NCI-H2081 (cell line): ENCODE results near the gene SEC22B.
"Not testable (repeated sequence)": the region's sequence is repeated elsewhere in the genome, so short reads cannot be mapped to it uniquely, and the experiment has no call there.

Experiments used
- DNase-seq, 2 experiments: peaks; one replicate each; lab custom pipeline; 2025; lab: John Stamatoyannopoulos, UW

The SEC22B gene

GRCh38 chr1:120176092-120176855 is at the start of gene SEC22B:
TSS of gene SEC22B (minus strand) at chr1:120176520. CDS start at chr1:120176381, 139 bp downstream.
- DNase-seq: peak; percentile 84 to 92

DNA sequence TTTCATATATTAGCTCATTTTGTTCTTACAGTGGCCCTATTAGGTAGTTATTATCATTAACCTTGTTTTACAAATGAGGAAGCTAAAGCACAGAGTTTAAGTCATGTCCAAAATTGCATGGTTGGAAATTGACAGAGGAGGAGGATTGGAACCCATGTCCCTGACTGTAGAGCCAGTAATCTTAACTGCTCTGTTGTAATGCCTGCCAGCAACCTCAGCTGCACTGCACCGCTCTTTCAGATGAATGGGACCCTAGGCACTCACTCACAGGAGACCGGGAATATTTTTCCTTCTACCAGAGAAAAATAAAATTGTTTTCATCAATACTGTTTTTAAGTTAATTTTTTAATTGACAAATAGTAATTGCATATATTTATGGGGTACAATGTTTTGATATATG is 41.6 kb upstream of the SEC22B start:
- DNase-seq: not testable (repeated sequence)

DNA sequence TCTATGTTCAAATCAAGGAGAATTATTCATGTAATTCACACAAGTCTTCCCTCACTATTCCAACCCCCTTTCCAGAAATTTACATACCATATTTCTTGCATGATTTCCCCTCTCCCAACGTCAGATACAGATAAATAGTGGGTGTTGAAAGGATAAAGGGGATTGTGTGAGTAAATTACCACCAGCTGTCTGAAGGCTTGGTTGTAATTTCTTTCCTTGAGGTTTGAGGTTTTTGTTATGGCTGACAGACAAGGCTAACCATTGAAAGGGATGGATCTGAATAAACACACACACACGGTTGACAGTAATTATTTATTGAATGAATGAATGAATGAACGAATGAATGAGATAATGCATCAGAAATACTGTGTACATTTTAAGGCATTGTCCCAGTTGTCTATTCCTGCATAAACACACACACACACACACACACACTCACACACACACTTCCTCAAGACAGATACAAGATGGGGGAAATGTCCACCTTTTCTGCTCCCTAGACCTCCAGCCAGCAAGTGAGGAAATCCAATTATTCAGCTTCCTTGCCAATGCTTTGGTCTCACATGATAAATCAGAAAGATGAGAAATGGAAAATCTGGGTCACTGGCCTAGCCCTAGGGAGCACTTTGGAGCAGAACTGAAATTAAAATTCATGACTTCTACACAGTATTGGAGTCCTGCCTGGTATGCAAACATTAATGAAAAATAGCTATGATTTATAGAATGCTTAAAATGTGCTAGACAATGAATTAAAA is 41.0 kb upstream of the SEC22B start:
- DNase-seq: not testable (repeated sequence)

DNA sequence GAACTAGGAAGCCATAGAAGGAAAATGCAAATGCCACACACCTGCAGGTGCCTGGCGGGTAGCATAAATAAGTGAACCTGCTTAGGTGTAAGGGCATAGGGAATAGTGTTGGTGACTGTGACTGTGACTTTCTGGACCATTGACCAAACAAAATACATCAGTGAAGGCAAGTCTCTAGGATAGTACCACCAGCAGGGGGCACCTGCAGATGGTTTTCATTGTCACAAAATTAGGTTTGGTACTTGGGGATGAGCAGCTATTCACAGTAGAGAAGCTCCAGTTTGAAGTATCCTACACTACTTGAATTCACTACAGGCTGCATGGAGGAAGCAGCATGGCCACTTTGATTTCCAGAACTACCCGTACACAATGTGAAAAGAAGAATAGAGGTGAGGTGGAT is 37.3 kb upstream of the SEC22B start:
- DNase-seq: not testable (repeated sequence)

DNA sequence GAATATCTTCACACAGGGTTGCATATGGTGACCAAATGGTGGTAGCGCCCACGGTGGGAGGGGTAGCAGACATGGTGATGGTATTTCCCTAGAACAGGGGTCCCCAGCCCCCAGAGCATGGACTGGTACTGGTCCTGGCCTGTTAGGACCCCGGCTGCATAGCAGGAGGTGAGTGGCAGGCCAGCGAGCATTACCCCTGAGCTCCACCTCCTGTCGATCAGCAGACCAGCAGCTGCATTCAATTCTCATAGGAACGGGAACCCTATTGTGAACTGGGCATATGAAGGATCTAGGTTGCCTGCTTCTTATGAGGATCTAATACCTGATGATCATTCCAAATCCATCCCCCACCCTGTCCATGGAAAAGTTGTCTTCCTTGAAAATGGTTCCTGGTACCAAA is 34.4 kb upstream of the SEC22B start:
- not testable (repeated sequence) for DNase-seq

DNA sequence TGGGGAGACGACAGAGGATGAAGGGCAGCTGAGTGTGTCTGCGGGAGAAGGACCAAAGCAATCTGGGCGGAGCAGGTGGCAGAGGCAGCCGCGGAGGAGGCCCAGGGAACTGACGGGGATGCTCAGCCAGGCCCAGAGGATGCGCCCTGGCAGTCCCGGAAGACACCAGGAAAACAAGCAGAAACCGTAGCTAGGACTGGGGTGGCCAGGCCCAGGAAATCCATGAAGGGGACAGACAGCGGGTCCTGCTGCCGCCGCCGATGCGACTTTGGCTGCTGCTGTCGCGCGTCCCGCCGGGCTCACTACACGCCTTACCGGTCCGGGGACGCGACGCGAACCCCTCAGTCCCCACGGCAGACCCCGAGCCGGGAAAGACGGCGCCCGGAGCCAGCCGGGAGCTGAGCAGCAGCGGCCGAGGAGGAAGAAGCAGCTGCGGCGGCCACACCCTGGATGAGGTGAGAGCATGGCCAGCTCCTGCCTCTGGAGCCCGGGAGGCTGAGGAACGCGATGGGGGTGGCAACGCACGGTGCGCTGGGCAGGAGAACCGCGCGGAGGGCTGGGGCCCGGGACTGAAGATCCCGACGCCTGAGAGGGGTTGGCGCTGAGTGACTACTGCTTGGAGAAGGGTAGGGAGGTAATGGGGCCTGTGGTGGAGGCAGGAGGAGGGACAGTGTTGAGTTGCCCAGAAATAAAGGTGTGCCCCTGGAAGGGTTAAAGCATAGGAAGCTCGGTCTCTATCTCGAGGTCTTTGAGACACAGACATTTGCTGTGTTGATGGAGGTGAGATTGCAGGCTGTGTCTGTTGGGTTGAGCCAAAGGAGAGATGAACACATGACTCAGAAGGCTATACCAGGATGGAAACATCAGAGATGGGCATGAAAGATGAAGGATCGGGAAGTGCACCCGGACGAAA is 20.8 kb upstream of the SEC22B start:
- not testable (repeated sequence) for DNase-seq

- DNase-seq: not testable (repeated sequence)
Measured at GRCh38 chr1:120188626-120189025, 12.3 kb upstream of the SEC22B start.

GRCh38 chr1:120182176-120182707 is 5.9 kb upstream of the SEC22B start:
- DNase-seq: not testable (repeated sequence)

- DNase-seq: not testable (repeated sequence)
Measured at GRCh38 chr1:120179811-120180690, 3.7 kb upstream of the SEC22B start.

GRCh38 chr1:120178799-120179756 is 2.8 kb upstream of the SEC22B start:
- DNase-seq: no peak

DNA sequence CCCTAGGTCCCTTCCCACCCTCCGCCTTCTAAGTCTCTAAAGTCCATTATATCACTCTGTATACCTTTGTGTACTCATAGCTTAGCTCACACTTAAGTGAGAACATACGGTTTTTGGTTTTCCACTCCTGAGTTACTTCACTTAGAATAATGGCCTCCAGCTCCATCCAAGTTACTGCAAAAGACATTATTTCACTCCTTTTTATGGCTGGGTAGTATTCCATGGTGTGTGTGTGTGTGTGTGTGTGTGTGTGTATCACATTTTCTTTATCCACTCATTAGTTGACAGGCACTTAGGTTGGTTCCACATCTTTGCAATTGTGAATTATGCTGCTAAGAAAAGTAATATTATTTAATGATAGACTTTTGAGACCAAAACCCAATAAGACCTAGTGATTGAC is 1.7 kb upstream of the SEC22B start:
- not testable (repeated sequence) for DNase-seq

DNA sequence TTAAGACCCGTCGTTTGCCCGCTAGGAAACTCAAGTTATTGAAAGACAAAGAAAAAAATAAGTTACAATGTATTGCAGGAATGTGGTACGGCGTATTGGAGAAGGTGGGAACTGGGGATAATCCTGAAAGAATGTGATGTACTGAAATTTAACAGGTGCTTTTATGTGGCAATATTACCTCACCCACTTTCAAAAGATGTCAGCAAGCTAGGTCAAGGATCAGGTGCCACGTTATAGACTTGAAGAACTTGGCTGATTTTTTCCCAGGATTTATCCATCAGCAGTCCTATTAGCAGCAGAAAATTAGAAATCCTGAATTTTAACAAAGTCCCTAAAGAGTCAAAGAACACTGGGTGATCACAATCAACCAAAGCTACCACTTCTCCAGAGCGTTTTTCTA is 632 bp downstream of the SEC22B start:
- not testable (repeated sequence) for DNase-seq

GRCh38 chr1:120164761-120165160 is 11.6 kb downstream of the SEC22B start:
- DNase-seq: not testable (repeated sequence)

- not testable (repeated sequence) for DNase-seq
Measured at GRCh38 chr1:120162015-120162414, 14.3 kb downstream of the SEC22B start.

GRCh38 chr1:120158495-120158894 is 17.8 kb downstream of the SEC22B start:
- not testable (repeated sequence) for DNase-seq

DNA sequence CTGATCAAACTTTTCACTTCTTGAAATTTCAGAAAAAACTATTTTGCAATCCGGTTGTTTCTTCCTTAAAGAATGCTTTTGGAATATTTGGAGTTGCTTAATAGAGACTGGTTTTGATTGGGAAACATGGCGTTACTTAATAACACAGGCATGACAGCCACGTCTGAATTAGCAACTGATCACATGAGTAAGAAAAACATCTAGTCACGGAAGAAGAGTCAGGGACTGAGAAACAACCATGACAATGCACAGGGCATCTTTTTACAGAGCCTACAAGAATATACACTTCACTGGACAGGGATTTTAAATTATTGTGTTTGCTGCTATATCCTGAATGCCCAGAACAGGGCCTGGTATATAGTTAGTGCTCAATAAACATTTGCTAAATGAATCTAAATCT is 18.2 kb downstream of the SEC22B start:
- DNase-seq: not testable (repeated sequence)

GRCh38 chr1:120150138-120150822 is 26.0 kb downstream of the SEC22B start:
- not testable (repeated sequence) for DNase-seq

- DNase-seq: not testable (repeated sequence)
Measured at GRCh38 chr1:120149420-120150059, 26.8 kb downstream of the SEC22B start.
